GM18508 (cell line): ENCODE results near the gene SPATS2L.
"Not testable (repeated sequence)": the region's sequence is repeated elsewhere in the genome, so short reads cannot be mapped to it uniquely, and the experiment has no call there.

Experiments used
- ATAC-seq: cut with Tn5 transposase; IDR thresholded peaks from one replicate; pipeline ENCODE4 v1.9.1; 2021; ENCODE audit warnings: moderate number of reproducible peaks; ENCODE audit not compliant: insufficient read depth, unreplicated experiment

The SPATS2L gene

DNA sequence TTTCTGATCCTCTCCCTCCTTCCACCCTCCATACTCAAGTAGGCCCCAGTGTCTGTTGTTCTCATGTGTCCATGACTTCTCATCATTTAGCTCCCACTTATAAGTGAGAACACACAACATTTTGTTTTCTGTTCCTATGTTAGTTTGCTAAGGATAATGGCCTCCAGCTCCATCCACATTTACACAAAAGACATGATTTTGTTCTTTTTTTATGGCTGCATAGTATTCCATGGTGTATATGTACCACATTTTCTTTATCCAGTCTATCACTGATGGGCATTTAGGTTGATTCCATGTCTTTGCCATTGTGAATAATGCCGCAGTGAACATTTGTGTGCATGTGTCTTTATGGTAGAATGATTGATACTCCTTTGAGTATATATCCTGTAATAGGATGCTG is 37.7 kb downstream of the SPATS2L start:
- ATAC-seq = not testable (repeated sequence)

DNA sequence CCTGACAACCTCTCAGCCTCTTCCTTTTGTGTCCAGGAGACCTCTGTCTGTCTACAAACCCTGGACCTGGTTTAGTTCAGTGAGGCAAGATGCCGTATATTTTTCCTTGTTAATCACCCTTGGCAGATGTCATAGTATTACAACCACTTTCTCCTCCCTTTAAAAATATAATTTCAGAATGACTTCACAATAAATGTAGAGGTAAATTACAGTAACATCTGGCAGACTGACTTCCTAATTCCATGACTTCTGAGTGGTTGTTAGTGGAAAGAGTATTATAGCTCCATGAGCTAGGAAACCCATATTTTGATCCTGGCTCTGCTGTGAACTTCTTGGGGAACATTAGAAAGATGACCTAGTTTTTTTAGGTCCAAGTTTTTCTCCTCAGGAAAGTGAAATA is 39.5 kb downstream of the SPATS2L start:
- ATAC-seq = no peak

DNA sequence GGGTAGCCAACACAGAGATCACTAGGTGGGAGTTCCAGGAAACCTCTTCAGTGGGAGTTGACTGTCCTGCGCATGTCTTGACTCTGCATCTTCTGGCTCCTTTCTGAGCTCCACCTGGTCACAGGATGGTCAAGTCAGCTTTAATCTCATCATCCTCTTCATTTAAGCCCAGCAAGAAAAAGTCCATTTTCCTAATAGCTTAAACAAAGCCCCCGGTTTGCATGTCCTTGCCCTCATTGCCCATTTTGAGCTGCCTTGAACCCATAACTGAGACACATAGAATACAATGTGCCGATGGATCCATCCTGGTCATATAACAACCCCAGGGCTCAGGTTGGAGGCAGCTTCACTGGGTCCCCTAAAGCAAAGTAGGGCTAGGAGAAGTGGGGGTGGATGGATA is 40.8 kb downstream of the SPATS2L start:
- no peak for ATAC-seq

DNA sequence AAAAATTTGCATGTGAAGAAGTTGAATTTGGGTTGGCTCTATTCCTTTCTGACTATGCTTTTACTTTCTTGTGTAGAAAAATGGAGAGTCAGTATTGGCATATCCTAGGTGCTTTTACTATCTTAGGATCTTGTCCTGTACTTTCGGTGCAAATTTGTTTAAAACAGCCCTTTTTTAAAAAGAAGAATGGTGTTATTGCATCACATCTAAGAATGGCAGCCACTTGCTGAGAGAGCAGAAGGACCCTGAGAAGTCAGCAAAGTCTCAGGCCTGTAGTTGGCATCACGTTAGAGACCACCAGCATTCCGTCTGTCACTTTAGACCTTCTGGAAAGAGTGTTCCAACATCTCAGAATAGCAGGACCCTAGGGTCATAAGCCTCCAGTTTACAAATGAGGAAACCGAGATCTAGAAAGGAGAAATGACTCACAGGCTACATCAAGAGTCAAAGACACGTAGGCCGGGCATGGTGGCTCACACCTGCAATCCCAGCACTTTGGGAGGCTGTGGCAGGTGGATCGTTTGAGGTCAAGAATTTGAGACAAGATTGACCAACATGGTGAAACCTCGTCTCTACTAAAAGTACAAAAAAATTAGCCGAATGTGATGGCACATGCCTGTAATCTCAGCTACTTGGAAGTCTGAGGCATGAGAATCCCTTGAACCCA is 42.5 kb downstream of the SPATS2L start:
- ATAC-seq = no peak

DNA sequence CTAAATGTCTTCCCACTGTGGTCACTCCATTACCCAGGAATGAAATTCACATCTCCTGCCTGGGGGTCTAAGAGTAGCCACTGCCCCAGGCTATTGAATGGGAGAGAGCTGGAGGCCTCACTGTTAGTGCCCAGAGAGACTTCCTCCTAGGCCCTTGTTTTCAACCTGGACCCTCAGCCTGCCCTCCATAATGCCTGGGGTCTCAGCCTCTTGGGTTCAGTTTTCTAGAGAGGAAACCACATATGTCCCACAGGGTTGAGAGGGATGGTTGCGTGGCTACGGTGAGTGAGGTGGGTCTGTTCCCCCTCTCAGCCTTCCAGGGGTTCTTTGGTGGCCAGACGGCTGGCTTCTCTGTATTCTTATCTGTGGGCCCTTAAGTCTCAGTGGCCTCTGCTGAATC is 43.4 kb downstream of the SPATS2L start:
- ATAC-seq = no peak

DNA sequence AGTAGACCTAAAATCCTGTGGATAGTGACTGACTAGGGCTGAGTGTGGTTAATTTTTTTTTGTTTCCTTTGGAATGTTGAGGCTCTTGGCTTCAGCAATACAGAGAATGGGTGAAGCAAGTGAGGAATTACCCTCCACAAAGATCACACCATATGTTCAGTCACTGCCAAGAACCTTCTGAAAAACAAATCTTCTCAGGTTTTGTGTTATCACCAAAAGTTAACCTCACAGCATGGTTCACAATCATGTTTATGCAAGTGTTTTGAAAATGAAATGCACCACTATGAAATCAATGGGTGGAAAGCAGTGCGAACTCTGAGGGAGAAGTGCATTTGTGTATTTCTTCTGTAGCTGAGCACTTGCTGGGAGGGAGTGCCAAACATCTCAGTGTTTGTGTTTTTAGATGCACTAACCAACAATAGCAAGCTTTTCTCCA is 44.4 kb downstream of the SPATS2L start:
- ATAC-seq = no peak

DNA sequence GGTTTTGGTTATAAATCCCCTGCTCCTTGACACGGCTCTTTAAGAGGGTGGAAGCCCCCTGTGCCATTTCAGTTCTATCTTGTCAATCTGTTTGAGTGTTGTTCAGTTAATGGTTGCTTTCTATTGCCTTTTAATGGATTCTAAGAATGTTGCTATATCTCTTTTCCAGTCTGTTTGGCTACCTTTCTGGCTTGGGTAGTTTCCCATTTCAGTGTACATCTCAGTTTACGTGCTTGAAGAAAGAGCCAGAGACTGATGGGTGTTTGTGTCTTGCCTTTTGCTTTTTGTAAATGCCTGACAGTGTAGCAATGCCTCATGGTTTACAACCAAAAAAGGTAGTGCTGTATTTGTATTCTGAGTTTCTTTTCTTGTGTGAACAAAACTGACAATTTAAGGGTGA is 45.3 kb downstream of the SPATS2L start:
- ATAC-seq = no peak

DNA sequence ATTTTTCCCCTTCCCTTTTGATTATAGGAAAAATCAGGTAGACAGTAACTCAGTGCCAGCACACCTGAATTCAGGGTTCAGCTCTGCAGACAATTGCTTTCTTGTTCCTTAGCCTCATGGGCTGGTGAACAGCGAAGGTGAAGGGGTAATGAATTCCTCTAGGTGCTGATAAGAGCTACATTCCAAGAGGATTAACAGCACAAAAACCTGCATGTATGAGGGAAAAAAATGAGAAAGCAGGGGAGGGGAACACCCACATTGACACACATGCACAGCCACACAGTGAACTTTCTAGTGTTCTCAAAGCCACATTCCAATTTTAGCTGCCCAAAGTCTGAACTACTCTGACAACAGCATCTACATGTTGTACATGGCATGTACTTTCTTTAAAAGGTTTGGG is 46.1 kb downstream of the SPATS2L start:
- ATAC-seq = no peak

DNA sequence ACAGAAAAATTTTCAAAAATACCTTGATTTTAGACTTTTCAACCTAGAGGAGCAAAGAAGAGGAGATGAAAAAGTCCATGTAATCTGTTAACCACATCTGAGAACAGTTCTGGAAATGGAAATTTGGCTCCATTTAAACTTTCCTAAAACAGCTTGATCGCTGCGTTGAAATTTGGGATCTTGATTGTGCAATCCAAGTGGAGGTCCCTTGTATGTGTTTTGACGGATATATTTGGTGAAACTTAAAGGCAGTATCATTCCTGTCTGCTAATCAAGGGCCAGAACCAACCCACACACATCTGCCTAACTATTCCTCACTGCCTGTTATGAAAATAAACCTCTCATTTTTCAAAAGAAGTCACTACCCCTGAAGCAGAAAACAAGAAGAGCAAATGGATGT is 46.6 kb downstream of the SPATS2L start:
- ATAC-seq = no peak

DNA sequence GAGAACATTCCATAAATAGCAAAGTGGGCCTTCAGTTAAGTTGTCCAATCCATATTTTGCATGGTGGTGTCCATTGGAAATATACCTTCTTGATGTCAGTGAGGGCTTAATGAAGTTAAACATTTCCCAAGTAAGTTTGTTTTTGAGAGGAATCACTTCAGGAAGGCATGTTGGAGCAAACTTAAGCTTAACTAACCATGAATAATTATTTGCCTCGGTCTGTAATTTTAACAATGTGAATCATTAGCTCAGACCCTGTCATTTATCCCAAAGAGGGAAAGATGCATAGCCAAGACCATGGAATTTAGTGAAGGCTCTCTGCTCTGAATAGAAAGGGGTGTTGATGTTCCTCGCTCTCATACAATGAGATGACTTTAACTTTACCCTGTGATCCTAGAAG is 47.4 kb downstream of the SPATS2L start:
- no peak for ATAC-seq

DNA sequence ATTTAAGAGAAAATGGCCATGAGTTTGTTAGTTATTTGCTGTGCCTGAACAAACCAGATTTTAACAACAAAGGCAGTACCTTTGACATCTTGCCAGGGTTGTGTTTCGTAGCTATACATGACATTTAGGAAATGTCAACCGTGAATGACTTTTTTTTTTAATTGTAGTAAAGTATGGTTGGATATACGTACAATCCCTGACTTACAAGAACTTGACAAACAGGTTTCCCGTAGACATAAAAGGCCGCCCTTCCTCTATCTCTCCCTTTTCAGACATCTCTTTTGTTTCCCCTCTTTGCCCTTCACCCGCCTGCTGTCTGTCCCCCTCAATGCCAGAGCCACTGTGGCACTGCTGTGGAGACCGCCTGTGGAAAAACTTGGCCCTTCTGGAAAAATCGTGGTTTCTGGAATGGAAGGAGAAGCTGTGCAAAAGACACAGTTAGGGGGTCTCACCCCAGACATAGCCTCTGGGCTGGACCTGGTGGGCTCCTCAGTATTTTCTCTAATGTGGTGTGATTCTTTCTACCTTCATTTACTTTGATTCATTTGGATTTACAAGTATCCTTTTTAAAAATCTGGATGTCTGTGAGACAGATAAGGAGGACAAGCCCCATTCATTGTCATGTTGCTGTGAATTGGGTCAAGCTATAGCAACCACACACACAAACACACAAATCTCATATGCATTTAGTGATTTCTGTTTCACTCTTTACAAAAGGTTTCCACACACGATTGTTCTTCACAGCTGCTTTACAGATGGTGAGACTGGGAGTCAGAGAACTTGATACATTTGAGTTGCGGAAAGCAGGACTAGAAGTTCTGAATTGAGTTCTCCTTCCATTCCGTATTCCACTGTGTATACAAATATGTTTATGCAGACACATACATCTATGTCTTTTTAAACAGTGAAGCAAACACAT is 48.6 kb downstream of the SPATS2L start:
- no peak for ATAC-seq

DNA sequence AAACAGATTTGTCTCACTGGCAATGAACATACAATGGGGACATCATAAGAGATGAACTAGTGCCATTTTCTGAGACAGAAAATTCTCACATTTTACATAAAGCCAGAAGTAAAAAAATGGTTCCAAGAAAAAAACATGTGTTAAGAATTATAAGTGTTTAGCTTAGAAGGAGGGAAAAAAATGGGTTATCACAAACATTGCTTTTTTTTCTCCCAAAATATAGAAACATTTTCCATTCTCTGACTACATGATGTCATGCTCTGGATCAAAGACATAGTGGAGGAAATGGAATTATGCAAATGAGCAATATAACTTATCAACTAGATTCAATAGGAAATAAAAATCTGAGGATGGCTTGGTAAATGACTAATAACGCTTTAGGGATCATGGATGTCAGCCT is 49.8 kb downstream of the SPATS2L start:
- no peak for ATAC-seq

DNA sequence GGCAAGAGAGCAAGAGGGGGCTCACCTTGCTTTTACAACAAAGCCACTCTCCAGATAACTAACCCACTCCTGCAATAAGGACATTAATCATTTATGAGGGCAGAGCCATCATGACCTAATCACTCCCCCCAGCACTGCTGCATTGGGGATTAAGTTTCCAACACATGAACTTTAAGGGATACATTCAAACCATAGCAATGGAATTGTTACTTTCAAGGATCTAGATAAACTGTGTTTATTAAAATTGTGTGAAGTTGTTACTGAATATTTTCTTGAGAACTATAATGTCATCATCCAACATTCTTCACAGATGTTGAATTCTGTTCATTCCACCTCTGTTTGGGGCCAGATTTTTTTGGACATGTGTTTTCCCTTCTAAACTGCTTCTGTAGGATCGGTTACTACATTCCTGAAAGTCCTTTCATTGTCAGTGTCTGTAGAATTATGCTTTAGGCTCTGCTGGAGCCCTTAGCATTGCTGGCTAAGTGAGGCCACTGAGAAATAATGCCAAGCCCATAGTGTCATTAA is 50.4 kb downstream of the SPATS2L start:
- no peak for ATAC-seq

DNA sequence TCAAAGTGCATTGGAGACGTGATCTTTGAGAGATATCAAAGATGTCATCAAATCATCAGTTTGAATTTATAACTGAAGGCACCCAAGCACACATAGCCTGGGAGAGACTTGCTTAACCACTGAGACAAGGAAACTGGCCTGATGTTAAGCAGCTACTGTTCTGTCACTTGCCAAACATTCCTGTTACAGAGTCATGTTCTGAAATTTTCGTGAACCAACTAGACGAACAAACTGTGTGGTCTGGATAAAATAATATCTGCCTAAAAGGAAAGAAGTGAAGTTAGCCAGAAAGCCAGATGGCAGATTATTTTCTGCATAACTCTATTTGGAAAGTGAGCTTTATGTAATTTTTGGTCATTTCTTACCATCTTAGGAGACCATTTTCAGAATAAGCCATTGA is 51.4 kb downstream of the SPATS2L start:
- no peak for ATAC-seq

DNA sequence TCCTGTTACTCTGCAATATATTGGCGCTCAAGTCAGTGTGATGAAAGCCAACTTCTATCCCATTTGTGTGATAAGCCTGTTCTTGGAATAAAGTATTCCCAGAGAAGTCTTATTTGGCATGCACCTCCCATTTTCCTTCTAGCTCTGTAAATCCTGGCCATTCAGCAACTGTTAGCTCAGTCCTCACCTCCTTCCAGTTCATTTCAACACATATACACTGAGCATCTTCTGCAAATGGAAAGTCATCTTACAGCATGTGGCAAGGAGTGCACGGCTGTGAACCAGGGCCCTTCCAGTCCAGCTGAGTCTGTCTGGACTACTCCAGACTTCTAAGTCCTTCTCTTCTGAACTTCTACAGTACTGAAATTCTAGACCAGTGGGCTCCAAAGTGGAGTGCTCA is 53.1 kb downstream of the SPATS2L start:
- no peak for ATAC-seq

DNA sequence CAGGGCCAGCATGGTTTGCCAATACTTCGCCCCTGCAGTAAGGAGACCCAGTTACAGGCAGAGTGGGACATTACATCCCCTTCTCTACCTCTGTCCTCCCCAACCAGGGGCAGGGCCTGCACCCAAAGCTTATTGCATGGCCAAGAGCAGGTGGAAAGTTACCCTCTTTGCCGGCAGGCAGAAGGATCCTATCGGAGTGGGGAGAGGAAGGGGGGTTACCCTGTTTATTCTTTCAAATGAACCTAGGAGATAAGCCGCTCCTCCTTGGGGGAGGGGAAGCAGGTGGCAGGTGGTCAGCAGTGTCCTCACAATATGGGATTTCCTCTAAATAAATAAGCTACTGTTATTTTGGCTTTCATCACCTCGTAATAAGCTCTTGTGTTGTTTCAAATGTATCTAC is 53.9 kb downstream of the SPATS2L start:
- no peak for ATAC-seq

DNA sequence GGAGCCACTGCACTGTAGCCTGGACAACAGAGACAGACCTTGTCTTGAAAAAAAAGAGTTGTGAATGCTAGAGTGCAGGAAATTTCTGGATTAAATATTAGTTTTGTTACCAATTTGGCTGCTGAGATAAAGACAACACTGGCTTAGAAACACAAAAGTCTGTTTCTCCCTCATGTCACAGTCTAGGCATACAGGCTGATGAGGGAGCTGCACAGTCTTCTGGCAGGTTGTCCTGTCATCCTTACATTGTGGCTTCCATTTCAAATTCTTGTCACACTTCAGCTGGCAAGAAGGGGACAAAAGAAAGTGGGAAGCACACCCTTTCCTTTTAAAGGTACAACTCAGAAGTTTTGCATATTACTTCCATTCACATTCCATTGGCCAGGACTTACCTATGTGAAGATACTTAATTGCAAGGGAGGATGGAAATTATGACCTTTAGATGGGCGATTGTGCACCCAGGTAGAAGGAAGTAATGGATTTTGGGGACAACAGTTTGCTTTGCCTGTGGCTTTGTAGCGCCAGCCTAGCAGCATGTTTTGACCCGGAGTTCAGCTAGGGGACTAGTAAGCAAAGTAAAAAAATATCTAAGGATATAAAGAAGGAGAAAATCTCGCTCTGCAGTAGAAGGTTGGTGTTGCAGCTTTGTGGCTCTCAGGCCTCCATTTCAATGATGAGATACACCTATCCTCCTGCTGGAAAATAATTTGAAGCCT is 55.9 kb downstream of the SPATS2L start:
- ATAC-seq = no peak

DNA sequence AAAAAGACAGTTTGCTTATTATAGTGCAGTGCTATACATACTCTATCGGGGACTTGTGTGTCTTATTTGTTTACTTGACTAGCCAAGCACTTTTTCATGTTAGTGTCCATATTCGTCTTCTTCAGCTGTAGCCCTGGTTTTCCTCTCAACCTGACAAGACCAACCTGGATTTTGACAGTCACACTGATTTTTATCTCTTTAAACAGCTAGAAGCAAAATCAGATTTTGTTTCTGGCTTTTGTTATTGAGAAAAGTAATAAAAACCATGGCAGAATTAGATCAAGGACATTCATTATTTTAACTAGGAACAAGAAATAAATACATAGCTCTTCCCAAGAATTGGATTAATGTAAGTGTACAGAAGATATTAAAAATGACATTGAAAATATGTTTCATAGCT is 56.8 kb downstream of the SPATS2L start:
- no peak for ATAC-seq

DNA sequence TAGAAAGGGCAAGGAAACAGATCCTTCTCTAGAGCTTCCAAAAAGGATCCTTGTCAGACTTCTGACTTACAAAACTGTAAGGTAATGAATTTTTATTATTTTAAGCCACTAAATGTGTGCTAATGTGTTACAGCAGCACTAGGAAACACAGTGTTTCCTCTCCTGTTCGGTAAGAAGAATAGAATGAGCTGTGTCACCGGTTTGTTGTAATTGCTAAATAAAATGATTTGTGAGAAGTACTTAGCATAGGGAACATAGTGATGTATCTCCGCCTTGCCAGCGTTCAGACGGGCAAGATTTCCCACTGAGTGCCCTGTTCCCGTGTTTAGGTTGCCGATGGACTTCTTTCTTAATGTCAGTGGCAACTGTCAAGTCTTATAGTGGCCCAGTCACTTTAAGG is 57.6 kb downstream of the SPATS2L start:
- ATAC-seq = no peak

DNA sequence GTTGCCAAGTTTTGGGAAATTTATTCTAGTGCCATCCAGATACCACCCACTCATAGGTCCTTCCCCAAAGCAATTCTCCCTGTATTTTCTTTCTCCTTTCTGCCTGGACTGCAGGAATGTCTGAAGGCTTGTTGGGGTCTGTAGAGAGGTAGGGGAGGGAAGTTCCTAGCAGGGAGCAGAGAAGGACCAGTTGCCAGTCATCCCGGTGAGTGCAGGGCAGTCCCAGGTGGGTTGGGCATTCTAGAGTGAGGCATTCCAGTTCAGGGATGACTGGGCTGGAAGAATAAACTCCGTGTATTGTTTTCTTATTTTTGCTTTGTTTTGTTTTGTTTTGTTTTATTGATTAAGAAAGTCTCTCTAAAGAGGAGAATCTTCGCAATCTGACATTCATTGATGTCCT is 58.1 kb downstream of the SPATS2L start:
- no peak for ATAC-seq

DNA sequence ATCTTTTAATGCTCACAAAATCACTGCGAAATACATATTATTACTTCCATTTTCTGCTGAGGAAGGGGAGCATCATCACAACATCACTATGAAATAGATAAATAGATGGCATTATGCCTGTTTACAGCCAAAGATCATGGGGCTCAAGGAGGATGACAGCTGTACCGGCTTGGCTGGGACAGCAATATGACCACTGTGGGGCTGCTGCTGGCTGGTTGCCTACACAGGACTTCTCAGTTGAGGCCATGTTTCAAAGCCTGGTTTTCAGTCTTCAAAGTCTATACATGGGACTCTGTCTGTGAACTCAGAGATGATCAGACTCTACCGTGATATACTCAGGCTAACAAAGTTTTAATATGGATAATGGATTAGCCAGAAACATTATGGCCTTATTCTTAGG is 58.7 kb downstream of the SPATS2L start:
- no peak for ATAC-seq
